ENCODE measurements around the gene PPT1. TPM values are rescaled to one million over a fixed set of nuclear protein-coding genes. Genes with fewer than 3 reads are reported as not detected.
A peak's percentile ranks its signal among the peaks of the same experiment; 100 is the strongest.

The PPT1 gene
- polyA plus RNA-seq, 5 donors: 84.4 to 117 (median 101) TPM

GRCh38 chr1:40032240-40032891, 64.7 kb downstream of the PPT1 start:
- DNase-seq: peak; percentile 20 to 27

GRCh38 chr1:40030528-40031135, 66.4 kb downstream of the PPT1 start:
- DNase-seq: no peak

- DNase-seq: no peak
These were observed 67.4 kb downstream of the PPT1 start for GRCh38 chr1:40029608-40030007.

GRCh38 chr1:40027647-40028046, 69.4 kb downstream of the PPT1 start:
- DNase-seq: no peak

GRCh38 chr1:40024671-40025070, 72.4 kb downstream of the PPT1 start:
- no peak for DNase-seq

- DNase-seq: no peak
These were observed 73.6 kb downstream of the PPT1 start for GRCh38 chr1:40023379-40023944.

Other genes starting within 250 kb of the PPT1 start
- gene TRIT1, start 213.7 kb downstream of the PPT1 start, polyA plus RNA-seq (ENCODE audit: insufficient read depth in 1 of 5, insufficient read length in 5 of 5, low replicate concordance in 1 of 5): 10 to 100 TPM; 33.9 to 48.5 (median 36.0) TPM
- 10 to 100 TPM in 3 of 5 donors, 1 to 10 TPM in 2; 8.6 to 12.5 (median 10.9) TPM for gene MYCL, start 195.3 kb downstream of the PPT1 start, polyA plus RNA-seq (ENCODE audit: insufficient read depth in 1 of 5, insufficient read length in 5 of 5, low replicate concordance in 1 of 5)
- gene MFSD2A, start 142.1 kb downstream of the PPT1 start, polyA plus RNA-seq (ENCODE audit: insufficient read depth in 1 of 5, insufficient read length in 5 of 5, low replicate concordance in 1 of 5): 100 to 1,000 TPM in 4 of 5 donors, 10 to 100 TPM in 1; 53.3 to 196 (median 159) TPM
- gene CAP1, start 56.5 kb downstream of the PPT1 start, polyA plus RNA-seq (ENCODE audit: insufficient read depth in 1 of 5, insufficient read length in 5 of 5, low replicate concordance in 1 of 5): 100 to 1,000 TPM; 149 to 170 (median 166) TPM
- gene RLF, start 64.1 kb upstream of the PPT1 start, polyA plus RNA-seq (ENCODE audit: insufficient read depth in 1 of 5, insufficient read length in 5 of 5, low replicate concordance in 1 of 5): 10 to 100 TPM; 18.0 to 33.8 (median 25.6) TPM
- not detected for gene TMCO2, start 150.7 kb upstream of the PPT1 start, polyA plus RNA-seq (ENCODE audit: insufficient read depth in 1 of 5, insufficient read length in 5 of 5, low replicate concordance in 1 of 5)
- 10 to 100 TPM; 39.8 to 56.5 (median 44.4) TPM for gene ZMPSTE24, start 161.0 kb upstream of the PPT1 start, polyA plus RNA-seq (ENCODE audit: insufficient read depth in 1 of 5, insufficient read length in 5 of 5, low replicate concordance in 1 of 5)
- 10 to 100 TPM; 17.6 to 34.6 (median 21.9) TPM for gene COL9A2, start 220.0 kb upstream of the PPT1 start, polyA plus RNA-seq (ENCODE audit: insufficient read depth in 1 of 5, insufficient read length in 5 of 5, low replicate concordance in 1 of 5)

Measured in right lung (tissue), 5 donors.